IMR-90 (cell line): ENCODE results near the gene HNMT. TPM values are rescaled to one million over a fixed set of nuclear protein-coding genes. Genes with fewer than 3 reads are reported as not detected.
"Not testable (repeated sequence)": the region's sequence is repeated elsewhere in the genome, so short reads cannot be mapped to it uniquely, and the experiment has no call there.

Experiments
- ATAC-seq: fragments of 200-7000 bp; cut with Tn5 transposase; 2 replicates; pipeline ENCODE4 v1.9.1; 2020; ENCODE audit warnings: low read depth, mild to moderate bottlenecking, moderate library complexity
- BruUV-seq: library from RNA; stranded (reverse); fragments of 400-500 nt; replicated peaks from 2 replicates; lab custom pipeline; 2021; lab: Mats Ljungman, UMichigan
- CTCF ChIA-PET: fragments of 300-600 bp; formaldehyde crosslinking; extraction: SDS; loops from one replicate; lab custom pipeline; 2021; ENCODE audit warnings: antibody characterized with exemption; lab: Yijun Ruan, JAX
- POLR2A ChIA-PET: fragments of 300-600 bp; sonication (Branson Sonifier 250); formaldehyde crosslinking; loops from one replicate; lab custom pipeline; 2022; ENCODE audit warnings: antibody characterized with exemption; ENCODE audit not compliant: unreplicated experiment; lab: Charles Lee
- DNase-seq: peaks from one replicate; pipeline ENCODE4 v3.0.0; 2013
- H2AFZ ChIP-seq: replicated peaks from 2 replicates; pipeline ENCODE3; 2013; ENCODE audit warnings: low read length, mild to moderate bottlenecking; ENCODE audit not compliant: poor library complexity
- H2AK5ac ChIP-seq: 2 replicates; pipeline ENCODE4 v1.6.1; 2013; ENCODE audit warnings: low read depth, low read length, inconsistent platforms
- H2AK9ac ChIP-seq: replicated peaks from 2 replicates; pipeline ENCODE3; 2013; ENCODE audit warnings: mild to moderate bottlenecking, low read depth, low read length, moderate library complexity; ENCODE audit not compliant: poor library complexity
- H2BK120ac ChIP-seq: 2 replicates; pipeline ENCODE4 v1.6.1; 2013; ENCODE audit warnings: low read depth, low read length, inconsistent platforms
- H2BK15ac ChIP-seq: 3 replicates; pipeline ENCODE4 v1.6.1; 2013; ENCODE audit warnings: low read depth, low read length, inconsistent platforms
- H2BK20ac ChIP-seq: 2 replicates; pipeline ENCODE4 v1.6.1; 2013; ENCODE audit warnings: low read depth, mild to moderate bottlenecking, inconsistent platforms, low read length, moderate library complexity
- H2BK5ac ChIP-seq: 2 replicates; pipeline ENCODE4 v1.6.1; 2013; ENCODE audit warnings: mild to moderate bottlenecking, low read depth, low read length, inconsistent platforms; ENCODE audit not compliant: poor library complexity, severe bottlenecking
- H3K14ac ChIP-seq: replicated peaks from 2 replicates; pipeline ENCODE4 v1.6.1; 2013; ENCODE audit warnings: low read depth, low read length, inconsistent platforms
- H3K18ac ChIP-seq: 2 replicates; pipeline ENCODE4 v1.6.1; 2013; ENCODE audit warnings: low read depth, low read length, control low read depth
- H3K23ac ChIP-seq: 2 replicates; pipeline ENCODE4 v1.6.1; 2013; ENCODE audit warnings: low read depth, low read length, inconsistent platforms
- H3K27ac ChIP-seq: 2 replicates; pipeline ENCODE4 v1.5.1; 2013; ENCODE audit warnings: mild to moderate bottlenecking, control low read depth, low read length; ENCODE audit not compliant: insufficient read depth
- H3K27me3 ChIP-seq: 2 replicates; pipeline ENCODE4 v1.6.1; 2013; ENCODE audit warnings: low read length; ENCODE audit not compliant: control insufficient read depth, insufficient read depth
- H3K36me3 ChIP-seq: 2 replicates; pipeline ENCODE4 v1.6.1; 2013; ENCODE audit warnings: low read length, mixed read lengths; ENCODE audit not compliant: control insufficient read depth, insufficient read depth
- H3K4ac ChIP-seq: 2 replicates; pipeline ENCODE4 v1.6.1; 2013; ENCODE audit warnings: low read depth, low read length, inconsistent platforms
- H3K4me1 ChIP-seq: 2 replicates; pipeline ENCODE4 v1.6.1; 2013; ENCODE audit warnings: low read length, mixed read lengths; ENCODE audit not compliant: control insufficient read depth, insufficient read depth
- H3K4me2 ChIP-seq: 2 replicates; pipeline ENCODE4 v1.6.1; 2013; ENCODE audit warnings: low read depth, mild to moderate bottlenecking, control low read depth, low read length, moderate library complexity
- H3K4me3 ChIP-seq: 2 replicates; pipeline ENCODE4 v1.5.1; 2013; ENCODE audit warnings: low read depth, mild to moderate bottlenecking, control low read depth, low read length, moderate library complexity; ENCODE audit not compliant: insufficient read depth
- H3K56ac ChIP-seq: 2 replicates; pipeline ENCODE4 v1.6.1; 2013; ENCODE audit warnings: low read length, inconsistent platforms; ENCODE audit not compliant: insufficient read depth; ENCODE audit errors: extremely low read depth
- H3K79me1 ChIP-seq, 2 experiments: 2 replicates each; pipeline ENCODE4 v1.6.1; 2013; ENCODE audit warnings: low read length in 2 of 2, inconsistent platforms in 1 of 2, low read depth in 1 of 2
- H3K9ac ChIP-seq: 2 replicates; pipeline ENCODE4 v1.6.1; 2013; ENCODE audit warnings: low read depth, low read length, control low read depth
- H3K9me1 ChIP-seq: 2 replicates; pipeline ENCODE4 v1.6.1; 2013; ENCODE audit warnings: low read length, inconsistent platforms; ENCODE audit not compliant: insufficient read depth
- H3K9me3 ChIP-seq: 2 replicates; pipeline ENCODE4 v1.6.1; 2013; ENCODE audit warnings: low read length; ENCODE audit not compliant: control insufficient read depth, insufficient read depth
- H4K20me1 ChIP-seq: 2 replicates; pipeline ENCODE4 v1.6.1; 2013; ENCODE audit warnings: low read length, inconsistent platforms; ENCODE audit not compliant: insufficient read depth
- H4K5ac ChIP-seq: 2 replicates; pipeline ENCODE4 v1.6.1; 2013; ENCODE audit warnings: mild to moderate bottlenecking, low read depth, low read length, control low read depth
- H4K8ac ChIP-seq, 2 experiments: 2 replicates each; pipeline ENCODE4 v1.6.1; 2013; ENCODE audit warnings: low read depth in 2 of 2, low read length in 2 of 2, control low read depth in 1 of 2, inconsistent platforms in 1 of 2
- H4K91ac ChIP-seq: 2 replicates; pipeline ENCODE4 v1.6.1; 2013; ENCODE audit warnings: low read depth, low read length, inconsistent platforms; ENCODE audit not compliant: insufficient read depth
- CEBPB ChIP-seq: IDR thresholded peaks from 2 replicates; pipeline ENCODE4 v1.6.1; 2012; ENCODE audit warnings: low read depth, low read length, improper control_type of control experiment
- NFE2L2 ChIP-seq: fragments of 150-350 bp; IDR thresholded peaks from 2 replicates; pipeline ENCODE4 v1.6.1; 2016; ENCODE audit warnings: low read depth, mild to moderate bottlenecking, low read length
- POLR2A ChIP-seq: IDR thresholded peaks from 2 replicates; pipeline ENCODE4 v1.6.1; 2012; ENCODE audit warnings: mild to moderate bottlenecking, low read depth, low read length
- RFX5 ChIP-seq: IDR thresholded peaks from 2 replicates; pipeline ENCODE4 v1.8.0; 2012; ENCODE audit warnings: low read depth, mild to moderate bottlenecking, low read length, moderate library complexity
- USF2 ChIP-seq: fragments of 150-350 bp; IDR thresholded peaks from 2 replicates; pipeline ENCODE4 v1.6.1; 2017; ENCODE audit warnings: mild to moderate bottlenecking, antibody characterized with exemption, low read length, low read depth
- WGBS, 2 experiments: methylation state at CpG; one replicate each; pipeline versions ENCODE4 v1.1.5 to v1.1.7; 2013; ENCODE audit warnings: missing lambda C conversion rate in 2 of 2; ENCODE audit not compliant: insufficient read length in 1 of 2; ENCODE audit errors: extremely low coverage in 2 of 2; 5-methylcytosine and 5-hydroxymethylcytosine counted together
- dilution Hi-C: fragments of 300-500 bp; cut with HindIII; formaldehyde crosslinking; loops from one replicate; pipeline ENCODE4 v1.14.3; 2018; ENCODE audit warnings: low sequenced_read_pairs; ENCODE audit not compliant: unreplicated experiment
- in situ Hi-C: fragments of 300-500 bp; cut with MboI; formaldehyde crosslinking; loops from 3 replicates; pipeline ENCODE4 v1.14.3; 2019; ENCODE audit warnings: low sequenced_read_pairs, inconsistent platforms, mixed read lengths
- intact Hi-C: fragments of 100-400 bp; cut with micrococcal nuclease; formaldehyde crosslinking; loops from 2 replicates; pipeline ENCODE4 v1.10.0; 2022
- polyA plus RNA-seq, 3 experiments: library from polyadenylated mRNA; depleted of rRNA; stranded (reverse); fragments of >200 nt; gene quantifications; 2 replicates each; pipeline ENCODE4 v1.2.3, GENCODE V29; 2012; ENCODE audit warnings: low replicate concordance in 1 of 3
- total RNA-seq: library from RNA; depleted of rRNA; stranded (reverse); fragments of >200 nt; gene quantifications from 2 replicates; pipeline ENCODE4 v1.2.3, GENCODE V29; 2012

HNMT gene
- total and polyA plus RNA-seq, 2 of the 4 experiments (the other 2 are of a cell fraction): 6.4 to 14.2 TPM

- Histone ChIP-seq H4K20me1 (no peaks in the 10 kb centered on the region), H4K8ac (no peak overlapping the region), H3K4ac (no peak overlapping the region), H3K9ac (no peak overlapping the region), H3K14ac (no peak overlapping the region), H3K9me1 (no peaks in the 10 kb centered on the region), H3K27ac (no peak overlapping the region), H2AK9ac (no peak overlapping the region), H3K4me1 (no peaks in the 10 kb centered on the region), H3K9me3 (no peaks in the 10 kb centered on the region), H2BK20ac (no peak overlapping the region), H2BK15ac (no peak overlapping the region), H2AFZ (no peak overlapping the region), H2BK120ac (no peak overlapping the region), H3K79me1 (no peaks in the 10 kb centered on the region), H3K4me3 (no peak overlapping the region), H4K5ac (no peak overlapping the region), H3K27me3 (no peaks in the 10 kb centered on the region), H4K91ac (no peak overlapping the region), H3K4me2 (no peak overlapping the region), H3K36me3 (no peaks in the 10 kb centered on the region), H3K56ac (no peak overlapping the region), H3K18ac (no peak overlapping the region), H3K23ac (no peak overlapping the region), H2AK5ac (no peak overlapping the region), H2BK5ac (no peak overlapping the region)
- DNase-seq: no peak
- in situ Hi-C loops: no loop called here
- TF ChIP-seq CEBPB: no peak
- no peak for TF ChIP-seq RFX5
- no peak for TF ChIP-seq POLR2A
- TF ChIP-seq USF2: no peak
- no peak for TF ChIP-seq NFE2L2
- ATAC-seq: no peak
- BruUV-seq: no TSS peak
- intact Hi-C loops: loop anchor here (5.0 kb wide), 1 partner anchor 1870 kb away; no protein-coding TSS in a partner anchor
- dilution Hi-C loops: no loop called here
- ChIA-PET POLR2A (no interaction called here), CTCF (no interaction called here)
- WGBS, 2 experiments: no CpG with 5 or more reads among the region's 3 CpGs
Measured at GRCh38 chr2:138042311-138042710, 78.0 kb downstream of the HNMT start.

GRCh38 chr2:138043588-138043987 lies 79.3 kb downstream of the HNMT start:
- H3K27ac ChIP-seq, H2AFZ ChIP-seq, H3K4me3 ChIP-seq, H3K23ac ChIP-seq, H3K14ac ChIP-seq, H2BK120ac ChIP-seq, H3K79me1 ChIP-seq, H4K5ac ChIP-seq, H3K4ac ChIP-seq, CTCF ChIA-PET, H3K56ac ChIP-seq, in situ Hi-C loops, H2BK20ac ChIP-seq, H3K27me3 ChIP-seq, H2AK9ac ChIP-seq, H2AK5ac ChIP-seq, H3K9me3 ChIP-seq, H2BK15ac ChIP-seq, H4K8ac ChIP-seq, H3K36me3 ChIP-seq, POLR2A ChIA-PET, H3K18ac ChIP-seq, H3K9me1 ChIP-seq, H3K9ac ChIP-seq, ATAC-seq, dilution Hi-C loops, H4K91ac ChIP-seq, H3K4me1 ChIP-seq, DNase-seq, H2BK5ac ChIP-seq, BruUV-seq, H4K20me1 ChIP-seq, H3K4me2 ChIP-seq: not testable (repeated sequence)
- no CpG with 5 or more reads among the region's 6 CpGs for WGBS, 2 experiments
- intact Hi-C loops: loop anchor here (5.0 kb wide), 1 partner anchor 1871 kb away; no protein-coding TSS in a partner anchor
